Brain microvascular endothelial cell (primary cell): ENCODE results near the gene CHCHD3.
"Not testable (repeated sequence)": the region's sequence is repeated elsewhere in the genome, so short reads cannot be mapped to it uniquely, and the experiment has no call there.

ENCODE experiments used
- DNase-seq: peaks from one replicate; pipeline ENCODE4 v3.0.0-alpha.2; 2020
- H3K27ac ChIP-seq: fragments of 250-450 bp; sonication (Bioruptor Pico); 2 replicates; pipeline ENCODE4 v1.5.1; 2020; ENCODE audit warnings: mild to moderate bottlenecking, moderate library complexity
- H3K27me3 ChIP-seq: fragments of 250-450 bp; sonication (Bioruptor Pico); replicated peaks from 2 replicates; pipeline ENCODE4 v1.5.1; 2020; ENCODE audit warnings: mild to moderate bottlenecking
- H3K36me3 ChIP-seq: fragments of 250-450 bp; sonication (Bioruptor Pico); replicated peaks from 2 replicates; pipeline ENCODE4 v1.5.1; 2020; ENCODE audit warnings: mild to moderate bottlenecking
- H3K4me3 ChIP-seq: 2 replicates; pipeline ENCODE4 v1.5.1; 2011; ENCODE audit warnings: low read depth, mild to moderate bottlenecking, control low read depth, low read length, moderate library complexity
- in situ Hi-C: cut with HindIII; loops from 2 replicates; pipeline ENCODE4 v1.10.0; 2017; ENCODE audit warnings: low sequenced_read_pairs, low pct_ligation_motif_present
- TF ChIP-seq, protein P1 (sequence below): IDR thresholded peaks from 2 replicates; pipeline ENCODE4 v1.5.1; 2011; ENCODE audit warnings: low read depth, mild to moderate bottlenecking, moderate library complexity, low read length, control low read depth, inconsistent platforms; ENCODE audit errors: missing control alignments

The CHCHD3 gene

DNA sequence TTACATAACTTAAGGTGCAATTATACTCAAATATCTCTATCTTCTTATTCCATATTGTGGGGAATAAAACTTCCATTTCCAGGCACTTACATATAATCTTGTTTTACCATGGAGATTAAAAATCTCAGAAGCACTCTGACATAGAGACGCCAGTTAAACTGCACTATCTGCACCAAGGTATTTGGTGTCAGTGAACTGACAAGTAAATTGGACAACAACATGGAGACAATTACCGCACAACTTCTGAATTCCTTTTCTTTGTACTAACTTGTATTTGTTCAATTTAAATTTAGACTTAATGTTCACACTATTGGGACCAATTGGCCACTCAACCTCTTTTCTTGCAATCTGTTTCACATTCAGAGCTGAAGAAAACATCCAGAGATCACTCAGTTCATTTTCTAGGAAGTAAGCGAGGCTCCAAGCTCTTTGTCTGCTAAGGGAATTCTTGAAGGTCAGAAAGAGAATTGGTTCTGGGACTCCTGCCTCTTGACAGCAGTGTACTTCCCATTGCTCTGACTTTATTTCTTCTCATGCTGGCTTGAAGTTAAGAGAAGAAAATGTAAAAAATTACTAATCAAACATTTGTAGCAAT lies 184.7 kb downstream of the CHCHD3 start:
- in situ Hi-C loops: no loop called here
- Histone ChIP-seq H3K36me3 (no peaks in the 10 kb centered on the region), H3K27me3 (no peaks in the 10 kb centered on the region), H3K27ac (no peak overlapping the region), H3K4me3 (no peak overlapping the region)
- TF ChIP-seq, protein P1, sequence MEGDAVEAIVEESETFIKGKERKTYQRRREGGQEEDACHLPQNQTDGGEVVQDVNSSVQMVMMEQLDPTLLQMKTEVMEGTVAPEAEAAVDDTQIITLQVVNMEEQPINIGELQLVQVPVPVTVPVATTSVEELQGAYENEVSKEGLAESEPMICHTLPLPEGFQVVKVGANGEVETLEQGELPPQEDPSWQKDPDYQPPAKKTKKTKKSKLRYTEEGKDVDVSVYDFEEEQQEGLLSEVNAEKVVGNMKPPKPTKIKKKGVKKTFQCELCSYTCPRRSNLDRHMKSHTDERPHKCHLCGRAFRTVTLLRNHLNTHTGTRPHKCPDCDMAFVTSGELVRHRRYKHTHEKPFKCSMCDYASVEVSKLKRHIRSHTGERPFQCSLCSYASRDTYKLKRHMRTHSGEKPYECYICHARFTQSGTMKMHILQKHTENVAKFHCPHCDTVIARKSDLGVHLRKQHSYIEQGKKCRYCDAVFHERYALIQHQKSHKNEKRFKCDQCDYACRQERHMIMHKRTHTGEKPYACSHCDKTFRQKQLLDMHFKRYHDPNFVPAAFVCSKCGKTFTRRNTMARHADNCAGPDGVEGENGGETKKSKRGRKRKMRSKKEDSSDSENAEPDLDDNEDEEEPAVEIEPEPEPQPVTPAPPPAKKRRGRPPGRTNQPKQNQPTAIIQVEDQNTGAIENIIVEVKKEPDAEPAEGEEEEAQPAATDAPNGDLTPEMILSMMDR: no peak
- DNase-seq: no peak

DNA sequence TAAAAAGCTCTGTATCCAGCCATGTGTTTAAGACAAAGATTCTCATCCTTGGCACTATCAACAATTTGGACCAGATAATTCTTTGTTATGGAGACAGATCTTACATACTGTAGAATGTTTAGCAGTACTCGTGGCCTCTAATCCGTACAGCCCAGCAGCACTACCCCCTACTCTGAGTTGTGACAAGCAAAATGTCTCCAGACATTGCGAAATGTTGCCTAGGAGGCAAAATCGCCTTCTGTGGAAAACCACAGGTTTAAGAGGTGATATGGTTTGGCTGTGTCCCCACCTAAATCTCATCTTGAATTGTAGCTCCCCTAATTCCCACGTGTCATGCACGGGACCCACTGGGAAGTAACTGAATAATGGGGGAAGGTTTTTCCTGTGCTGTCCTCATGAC lies 186.7 kb downstream of the CHCHD3 start:
- no peaks in the 10 kb centered on the region for H3K36me3 ChIP-seq
- DNase-seq: no peak
- H3K27ac ChIP-seq: no peak overlapping the region
- TF ChIP-seq, protein P1: no peak
- no peak overlapping the region for H3K4me3 ChIP-seq
- in situ Hi-C loops: no loop called here
- no peaks in the 10 kb centered on the region for H3K27me3 ChIP-seq

DNA sequence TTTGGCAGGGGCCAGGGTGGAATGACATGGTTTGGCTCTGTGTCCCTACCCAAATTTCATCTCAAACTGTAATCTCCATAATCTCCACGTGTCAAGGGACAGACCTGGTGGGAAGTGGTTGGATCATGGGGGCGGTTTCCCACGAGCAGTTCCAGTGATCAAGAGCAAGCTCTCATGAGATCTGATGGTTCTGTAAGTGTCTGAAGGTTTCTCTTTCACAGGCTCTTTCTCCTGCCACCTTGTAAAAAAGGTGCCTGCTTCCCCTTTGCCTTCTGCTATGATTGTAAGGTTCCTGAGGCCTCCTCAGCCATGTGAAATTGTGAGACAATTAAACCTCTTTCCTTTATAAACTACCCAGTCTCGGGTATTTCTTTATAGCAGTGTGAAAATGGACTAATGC lies 188.3 kb downstream of the CHCHD3 start:
- DNase-seq: no peak
- Histone ChIP-seq H3K27ac (no peak overlapping the region), H3K4me3 (no peak overlapping the region), H3K27me3 (no peaks in the 10 kb centered on the region), H3K36me3 (no peaks in the 10 kb centered on the region)
- in situ Hi-C loops: no loop called here
- TF ChIP-seq, protein P1: no peak

DNA sequence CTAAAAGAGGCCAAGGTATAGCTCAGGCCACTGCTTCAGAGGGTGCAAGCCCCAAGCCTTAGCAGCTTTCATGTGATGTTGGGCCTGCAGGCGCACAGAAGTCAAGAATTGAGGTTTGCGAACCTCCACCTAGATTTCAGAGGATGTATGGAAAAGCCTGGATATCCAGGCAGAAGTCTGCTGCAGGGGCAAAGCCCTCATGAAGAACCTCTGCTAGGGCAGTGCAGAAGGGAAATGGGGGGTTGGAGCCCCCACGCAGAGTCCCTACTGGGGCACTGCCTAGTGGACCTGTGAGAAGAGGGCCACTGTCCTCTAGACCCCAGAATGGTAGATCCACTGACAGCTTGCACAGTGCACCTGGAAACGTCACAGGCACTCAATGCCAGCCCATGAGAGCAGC lies 189.1 kb downstream of the CHCHD3 start:
- H3K27me3 ChIP-seq, DNase-seq, H3K27ac ChIP-seq, H3K36me3 ChIP-seq, in situ Hi-C loops, H3K4me3 ChIP-seq: not testable (repeated sequence)

DNA sequence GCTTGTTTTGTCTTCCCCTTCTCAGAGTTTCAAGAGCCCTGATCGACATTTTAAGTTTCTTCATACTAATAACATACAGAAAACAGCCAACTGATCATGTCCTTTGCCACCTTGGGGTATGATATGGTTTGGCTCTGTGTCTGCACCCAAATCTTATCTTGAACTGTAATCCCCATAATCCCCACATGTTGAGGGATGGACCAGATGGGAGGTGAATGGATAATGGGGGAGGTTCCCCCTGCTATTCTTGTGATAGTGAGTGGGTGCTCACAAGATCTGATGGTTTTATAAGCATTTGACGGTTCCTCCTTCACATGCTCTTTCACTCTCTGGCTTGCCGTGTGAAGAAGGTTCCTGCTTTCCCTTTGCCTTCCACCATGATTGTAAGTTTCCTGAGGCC lies 190.3 kb downstream of the CHCHD3 start:
- no peaks in the 10 kb centered on the region for H3K36me3 ChIP-seq
- no peak overlapping the region for H3K4me3 ChIP-seq
- TF ChIP-seq, protein P1: no peak
- no peaks in the 10 kb centered on the region for H3K27me3 ChIP-seq
- no peak overlapping the region for H3K27ac ChIP-seq
- in situ Hi-C loops: no loop called here
- DNase-seq: no peak

DNA sequence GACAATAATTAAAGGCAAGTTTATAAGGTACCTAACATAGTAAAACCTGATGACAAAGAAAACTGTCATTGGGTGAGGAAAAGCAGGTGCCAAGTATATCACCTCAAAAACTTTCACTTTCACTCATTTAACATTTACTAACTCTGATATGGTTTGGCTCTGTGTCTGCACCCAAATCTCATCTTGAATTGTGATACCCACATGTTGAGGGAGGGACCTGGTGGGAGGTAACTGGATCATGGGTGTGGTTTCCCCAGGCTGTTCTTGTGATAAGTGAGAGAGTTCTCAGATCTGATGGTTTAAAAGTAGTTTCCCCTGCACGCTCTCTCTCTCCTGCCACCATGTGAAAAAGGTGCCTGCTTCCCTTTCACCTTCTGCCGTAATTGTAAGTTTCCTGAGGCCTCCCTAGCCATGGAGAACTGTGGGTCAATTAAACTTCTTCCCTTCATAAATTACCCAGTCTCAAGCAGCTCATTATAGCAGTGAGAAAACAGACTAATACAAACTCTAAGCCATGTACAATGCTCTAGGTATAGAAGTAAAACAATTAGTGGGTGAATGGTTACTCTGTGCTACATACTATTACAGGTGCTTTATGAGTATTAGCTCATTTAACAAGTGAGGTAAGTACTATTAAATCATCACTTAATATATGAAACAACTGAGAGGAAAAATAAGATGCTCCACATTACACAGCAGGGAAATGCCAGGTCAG lies 199.0 kb downstream of the CHCHD3 start:
- Histone ChIP-seq H3K27ac (no peak overlapping the region), H3K27me3 (no peaks in the 10 kb centered on the region), H3K36me3 (no peaks in the 10 kb centered on the region), H3K4me3 (no peak overlapping the region)
- DNase-seq: no peak
- TF ChIP-seq, protein P1: no peak
- in situ Hi-C loops: no loop called here
